Endothelial cell of umbilical vein (primary cell): ENCODE results near the gene GLYATL1.

Experiments used
- EZH2 ChIP-seq: IDR thresholded peaks from 2 replicates; pipeline ENCODE4 v1.6.1; 2012; ENCODE audit warnings: borderline replicate concordance, low read depth, mild to moderate bottlenecking, moderate library complexity, low read length, inconsistent platforms; ENCODE audit not compliant: severe bottlenecking
- FOS ChIP-seq: IDR thresholded peaks from 2 replicates; pipeline ENCODE4 v1.6.1; 2011; ENCODE audit warnings: mild to moderate bottlenecking, low read length, moderate library complexity, borderline replicate concordance; ENCODE audit not compliant: insufficient read depth
- GATA2 ChIP-seq: IDR thresholded peaks from 2 replicates; pipeline ENCODE4 v1.7.0; 2011; ENCODE audit warnings: low read depth, mild to moderate bottlenecking, moderate library complexity, mixed read lengths, low read length; ENCODE audit not compliant: insufficient read length, insufficient read depth
- JUN ChIP-seq: IDR thresholded peaks from 2 replicates; pipeline ENCODE4 v1.6.1; 2011; ENCODE audit warnings: borderline replicate concordance, low read depth; ENCODE audit not compliant: insufficient read length, insufficient read depth
- MYC ChIP-seq: IDR thresholded peaks from one replicate; pipeline ENCODE4 v1.6.1; 2011; ENCODE audit warnings: mild to moderate bottlenecking, low read depth, low read length
- POLR2A ChIP-seq: IDR thresholded peaks from 2 replicates; pipeline ENCODE4 v1.6.1; 2012; ENCODE audit warnings: low read depth, mild to moderate bottlenecking, control low read depth, low read length
- POLR2AphosphoS5 ChIP-seq: IDR thresholded peaks from 2 replicates; pipeline ENCODE4 v1.6.1; 2012; ENCODE audit warnings: low read depth, mild to moderate bottlenecking, control low read depth, low read length, moderate library complexity; ENCODE audit not compliant: insufficient read depth
- TF ChIP-seq, protein P1 (sequence below), 2 donors: IDR thresholded peaks; 1 replicate in 1 of 2; 2 replicates in 1 of 2; pipeline ENCODE4 v1.5.1; 2011; ENCODE audit warnings: low read length in 2 of 2, mild to moderate bottlenecking in 2 of 2, moderate library complexity in 2 of 2, control low read depth in 1 of 2, inconsistent platforms in 1 of 2, low read depth in 1 of 2; ENCODE audit not compliant: insufficient read depth in 1 of 2; ENCODE audit errors: extremely low read depth in 1 of 2
- TF ChIP-seq, protein P2 (sequence below): IDR thresholded peaks from 2 replicates; pipeline ENCODE4 v1.6.1; 2011; ENCODE audit not compliant: insufficient read depth, insufficient read length

GRCh38 chr11:58945663-58946062 is 6.4 kb downstream of the GLYATL1 start:
- TF ChIP-seq, protein P1, sequence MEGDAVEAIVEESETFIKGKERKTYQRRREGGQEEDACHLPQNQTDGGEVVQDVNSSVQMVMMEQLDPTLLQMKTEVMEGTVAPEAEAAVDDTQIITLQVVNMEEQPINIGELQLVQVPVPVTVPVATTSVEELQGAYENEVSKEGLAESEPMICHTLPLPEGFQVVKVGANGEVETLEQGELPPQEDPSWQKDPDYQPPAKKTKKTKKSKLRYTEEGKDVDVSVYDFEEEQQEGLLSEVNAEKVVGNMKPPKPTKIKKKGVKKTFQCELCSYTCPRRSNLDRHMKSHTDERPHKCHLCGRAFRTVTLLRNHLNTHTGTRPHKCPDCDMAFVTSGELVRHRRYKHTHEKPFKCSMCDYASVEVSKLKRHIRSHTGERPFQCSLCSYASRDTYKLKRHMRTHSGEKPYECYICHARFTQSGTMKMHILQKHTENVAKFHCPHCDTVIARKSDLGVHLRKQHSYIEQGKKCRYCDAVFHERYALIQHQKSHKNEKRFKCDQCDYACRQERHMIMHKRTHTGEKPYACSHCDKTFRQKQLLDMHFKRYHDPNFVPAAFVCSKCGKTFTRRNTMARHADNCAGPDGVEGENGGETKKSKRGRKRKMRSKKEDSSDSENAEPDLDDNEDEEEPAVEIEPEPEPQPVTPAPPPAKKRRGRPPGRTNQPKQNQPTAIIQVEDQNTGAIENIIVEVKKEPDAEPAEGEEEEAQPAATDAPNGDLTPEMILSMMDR (IDR thresholded peaks at IDR 0.05; ENCODE audit: extremely low read depth in 1 of 2, insufficient read depth in 1 of 2, low read depth in 1 of 2, low read length in 2 of 2), result no peak
- TF ChIP-seq POLR2A (no peak), EZH2 (no peak), POLR2AphosphoS5 (no peak), JUN (no peak), MYC (no peak), FOS (no peak), GATA2 (no peak)
- TF ChIP-seq, protein P2, sequence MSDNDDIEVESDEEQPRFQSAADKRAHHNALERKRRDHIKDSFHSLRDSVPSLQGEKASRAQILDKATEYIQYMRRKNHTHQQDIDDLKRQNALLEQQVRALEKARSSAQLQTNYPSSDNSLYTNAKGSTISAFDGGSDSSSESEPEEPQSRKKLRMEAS, result no peak
